B cell (primary cell): ENCODE data around the gene TRIOBP.

Experiments
- EZH2 ChIP-seq: IDR thresholded peaks from 2 replicates; pipeline ENCODE4 v1.6.1; 2012; ENCODE audit warnings: borderline replicate concordance, low read depth, mild to moderate bottlenecking, moderate library complexity, low read length; ENCODE audit not compliant: insufficient read depth, poor library complexity, severe bottlenecking
- TF ChIP-seq, protein P1 (sequence below): fragments of 200-600 bp; IDR thresholded peaks from one replicate; pipeline ENCODE4 v1.8.0; 2022; ENCODE audit warnings: antibody characterized with exemption, mild to moderate bottlenecking

DNA sequence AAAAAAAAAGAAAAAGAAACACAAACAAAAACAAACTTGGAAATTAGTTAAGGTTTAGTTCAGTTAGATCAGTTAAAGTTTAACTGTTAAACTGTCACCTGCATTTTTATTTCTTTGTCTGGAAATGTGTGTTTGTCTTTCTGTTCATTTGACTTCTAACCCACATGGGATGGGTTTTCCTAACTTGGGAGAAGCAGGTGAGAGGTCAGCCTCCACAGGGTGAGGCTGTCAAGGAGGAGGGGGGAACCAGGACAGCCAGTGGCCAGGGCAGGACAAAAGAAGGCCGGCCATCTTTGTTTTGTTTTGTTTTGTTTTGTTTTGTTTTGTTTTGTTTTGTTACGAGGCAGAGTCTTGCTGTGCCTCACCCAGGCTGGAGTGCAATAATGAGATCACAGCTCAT, 97.5 kb downstream of the TRIOBP start:
- TF ChIP-seq, protein P1, sequence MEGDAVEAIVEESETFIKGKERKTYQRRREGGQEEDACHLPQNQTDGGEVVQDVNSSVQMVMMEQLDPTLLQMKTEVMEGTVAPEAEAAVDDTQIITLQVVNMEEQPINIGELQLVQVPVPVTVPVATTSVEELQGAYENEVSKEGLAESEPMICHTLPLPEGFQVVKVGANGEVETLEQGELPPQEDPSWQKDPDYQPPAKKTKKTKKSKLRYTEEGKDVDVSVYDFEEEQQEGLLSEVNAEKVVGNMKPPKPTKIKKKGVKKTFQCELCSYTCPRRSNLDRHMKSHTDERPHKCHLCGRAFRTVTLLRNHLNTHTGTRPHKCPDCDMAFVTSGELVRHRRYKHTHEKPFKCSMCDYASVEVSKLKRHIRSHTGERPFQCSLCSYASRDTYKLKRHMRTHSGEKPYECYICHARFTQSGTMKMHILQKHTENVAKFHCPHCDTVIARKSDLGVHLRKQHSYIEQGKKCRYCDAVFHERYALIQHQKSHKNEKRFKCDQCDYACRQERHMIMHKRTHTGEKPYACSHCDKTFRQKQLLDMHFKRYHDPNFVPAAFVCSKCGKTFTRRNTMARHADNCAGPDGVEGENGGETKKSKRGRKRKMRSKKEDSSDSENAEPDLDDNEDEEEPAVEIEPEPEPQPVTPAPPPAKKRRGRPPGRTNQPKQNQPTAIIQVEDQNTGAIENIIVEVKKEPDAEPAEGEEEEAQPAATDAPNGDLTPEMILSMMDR = no peak
- TF ChIP-seq EZH2 = no peak
